Smooth muscle cell of the brain vasculature (primary cell): ENCODE measurements around the gene LHB.
"Not testable (repeated sequence)": the region's sequence is repeated elsewhere in the genome, so short reads cannot be mapped to it uniquely, and the experiment has no call there.

ENCODE experiments used
- DNase-seq: peaks from one replicate; pipeline ENCODE4 v3.0.0-alpha.2; 2012; ENCODE audit warnings: low read depth, low spot score

LHB gene

GRCh38 chr19:49017041-49017665, at the start of gene LHB:
LHB (minus strand) TSS chr19:49017091; CDS start chr19:49017081, 10 bp downstream.
- DNase-seq, result no peak

- DNase-seq, result no peak
Observed at GRCh38 chr19:49065905-49066512, 49.1 kb upstream of the LHB start.

- DNase-seq, result no peak
Observed at GRCh38 chr19:49064768-49065611, 48.1 kb upstream of the LHB start, which contains the start of gene NTF4. NTF4 (minus strand) TSS chr19:49064818; CDS start chr19:49061997, 2,821 bp downstream.

- no peak for DNase-seq
Observed at GRCh38 chr19:49064029-49064629, 47.2 kb upstream of the LHB start.

GRCh38 chr19:49061445-49061844, 44.6 kb upstream of the LHB start:
- DNase-seq, result no peak

GRCh38 chr19:49061000-49061399, 44.1 kb upstream of the LHB start:
- DNase-seq, result no peak

- DNase-seq, result no peak
Observed at GRCh38 chr19:49059053-49059452, 42.2 kb upstream of the LHB start.

- no peak for DNase-seq
Observed at GRCh38 chr19:49058562-49058961, 41.7 kb upstream of the LHB start.

GRCh38 chr19:49057636-49058234, 40.8 kb upstream of the LHB start, which contains the start of gene CGB7:
CGB7 (minus strand) TSS chr19:49057749; CDS start chr19:49055375, 2,374 bp downstream.
- DNase-seq, result no peak

GRCh38 chr19:49056902-49057596, 40.2 kb upstream of the LHB start:
- DNase-seq, result not testable (repeated sequence)

- DNase-seq, result no peak
Observed at GRCh38 chr19:49056101-49056901, 39.4 kb upstream of the LHB start.

GRCh38 chr19:49050376-49051033, 33.6 kb upstream of the LHB start:
- not testable (repeated sequence) for DNase-seq

GRCh38 chr19:49049834-49050233, 32.9 kb upstream of the LHB start:
- not testable (repeated sequence) for DNase-seq

GRCh38 chr19:49049011-49049410, 32.1 kb upstream of the LHB start, which contains the start of gene CGB8:
CGB8 (minus strand) TSS chr19:49049111; CDS start chr19:49048739, 372 bp downstream.
- DNase-seq, result not testable (repeated sequence)

GRCh38 chr19:49043548-49043947, 26.7 kb upstream of the LHB start, which contains the start of gene CGB5:
CGB5 (plus strand) TSS chr19:49043848; CDS start chr19:49044210, 362 bp downstream.
- DNase-seq, result not testable (repeated sequence)

- not testable (repeated sequence) for DNase-seq
Observed at GRCh38 chr19:49042666-49043065, 25.8 kb upstream of the LHB start.

- no peak for DNase-seq
Observed at GRCh38 chr19:49042177-49042576, 25.3 kb upstream of the LHB start.

- DNase-seq, result not testable (repeated sequence)
Observed at GRCh38 chr19:49039736-49040135, 22.8 kb upstream of the LHB start.
